NCI-H1048 (cell line): ENCODE measurements around the gene MARCO.
A peak's percentile ranks its signal among the peaks of the same experiment; 100 is the strongest.
"Not testable (repeated sequence)": the region's sequence is repeated elsewhere in the genome, so short reads cannot be mapped to it uniquely, and the experiment has no call there.

Source experiments
- DNase-seq: peaks from one replicate; lab custom pipeline; 2025; lab: John Stamatoyannopoulos, UW

MARCO gene

GRCh38 chr2:119006441-119006840, 64.4 kb downstream of the MARCO start:
- no peak for DNase-seq

GRCh38 chr2:119008108-119008507, 66.1 kb downstream of the MARCO start:
- DNase-seq, result no peak

- no peak for DNase-seq
Observed at GRCh38 chr2:119009110-119009509, 67.1 kb downstream of the MARCO start.

- DNase-seq, result no peak
Observed at GRCh38 chr2:119010336-119010735, 68.3 kb downstream of the MARCO start.

GRCh38 chr2:119011162-119011909, 69.3 kb downstream of the MARCO start:
- DNase-seq, result no peak

GRCh38 chr2:119011910-119012209, 69.9 kb downstream of the MARCO start:
- DNase-seq, result no peak

GRCh38 chr2:119012345-119013301, 70.6 kb downstream of the MARCO start:
- no peak for DNase-seq

GRCh38 chr2:119013671-119014070, 71.7 kb downstream of the MARCO start:
- DNase-seq, result no peak

- no peak for DNase-seq
Observed at GRCh38 chr2:119015845-119016244, 73.9 kb downstream of the MARCO start.

GRCh38 chr2:119019521-119019920, 77.5 kb downstream of the MARCO start:
- DNase-seq, result no peak

GRCh38 chr2:119022678-119023077, 80.7 kb downstream of the MARCO start:
- no peak for DNase-seq

GRCh38 chr2:119023534-119023933, 81.5 kb downstream of the MARCO start:
- no peak for DNase-seq

GRCh38 chr2:119024152-119024551, 82.2 kb downstream of the MARCO start:
- no peak for DNase-seq

- no peak for DNase-seq
Observed at GRCh38 chr2:119024568-119024967, 82.6 kb downstream of the MARCO start.

GRCh38 chr2:119025013-119025412, 83.0 kb downstream of the MARCO start:
- no peak for DNase-seq

GRCh38 chr2:119025762-119026351, 83.9 kb downstream of the MARCO start:
- no peak for DNase-seq

- no peak for DNase-seq
Observed at GRCh38 chr2:119026890-119027289, 84.9 kb downstream of the MARCO start.

- DNase-seq, result peak; percentile 12
Observed at GRCh38 chr2:119028327-119029174, 86.6 kb downstream of the MARCO start.

GRCh38 chr2:119029297-119029696, 87.3 kb downstream of the MARCO start:
- no peak for DNase-seq

- not testable (repeated sequence) for DNase-seq
Observed at GRCh38 chr2:119037922-119038321, 95.9 kb downstream of the MARCO start.

- DNase-seq, result no peak
Observed at GRCh38 chr2:119040730-119041129, 98.7 kb downstream of the MARCO start.
